Lung (tissue), 12 donors: Measurements from ENCODE around the gene FAM83B. TPM values are rescaled to one million over a fixed set of nuclear protein-coding genes. Genes with fewer than 3 reads are reported as not detected.

ENCODE experiments used
- ATAC-seq: fragments of 200-7000 bp; cut with Tn5 transposase; one replicate; pipeline ENCODE4 v1.9.1; 2020; ENCODE audit warnings: moderate number of reproducible peaks; ENCODE audit not compliant: insufficient read depth, low FRiP score
- DNase-seq, 3 donors: peaks; one replicate each; pipeline ENCODE4 v3.0.0-alpha.2; 2013 to 2017
- H3K27ac ChIP-seq, 2 donors: one replicate each; pipeline ENCODE4 v1.5.1; 2013; ENCODE audit warnings: mild to moderate bottlenecking in 2 of 2, moderate library complexity in 2 of 2, control low read depth in 1 of 2, inconsistent platforms in 1 of 2, low read depth in 1 of 2, low read length in 1 of 2
- H3K27me3 ChIP-seq, 3 donors: one replicate each; pipeline ENCODE4 v1.5.1; 2013; ENCODE audit warnings: low read length in 2 of 3; ENCODE audit not compliant: control insufficient read depth in 3 of 3, insufficient read depth in 3 of 3
- H3K36me3 ChIP-seq, 4 donors: one replicate each; pipeline ENCODE4 v1.5.1; 2013; ENCODE audit warnings: low read length in 4 of 4, mild to moderate bottlenecking in 1 of 4, moderate library complexity in 1 of 4; ENCODE audit not compliant: control insufficient read depth in 4 of 4, insufficient read depth in 4 of 4
- H3K4me1 ChIP-seq, 5 donors: one replicate each; pipeline ENCODE4 v1.5.1; 2013; ENCODE audit warnings: low read length in 5 of 5, mild to moderate bottlenecking in 2 of 5, moderate library complexity in 1 of 5; ENCODE audit not compliant: control insufficient read depth in 5 of 5, insufficient read depth in 5 of 5
- H3K4me3 ChIP-seq: one replicate; pipeline ENCODE4 v1.5.1; 2013; ENCODE audit warnings: mild to moderate bottlenecking, control low read depth, moderate library complexity
- H3K9ac ChIP-seq, 2 donors: one replicate each; pipeline ENCODE4 v1.5.1; 2013; ENCODE audit warnings: low read length in 2 of 2, control low read depth in 1 of 2; ENCODE audit not compliant: insufficient read depth in 1 of 2
- H3K9me3 ChIP-seq, 4 donors: one replicate each; pipeline ENCODE4 v1.5.1; 2013; ENCODE audit warnings: low read length in 3 of 4, mild to moderate bottlenecking in 1 of 4, moderate library complexity in 1 of 4; ENCODE audit not compliant: control insufficient read depth in 4 of 4, insufficient read depth in 3 of 4
- WGBS, 2 donors: extraction: QIAGEN DNeasy Blood & Tissue Kit; methylation state at CpG; one replicate each; pipeline ENCODE4 v1.1.7; 2013; 5-methylcytosine and 5-hydroxymethylcytosine counted together
- polyA plus RNA-seq, 2 donors: library from polyadenylated mRNA; stranded (reverse); fragments of 200-250 nt; gene quantifications; one replicate each; pipeline ENCODE4 v1.2.1, GENCODE V29; 2013
- total RNA-seq, 2 donors: library from RNA; depleted of rRNA in 1 of 2; stranded (reverse); fragments of >200 nt in 1 of 2; gene quantifications; one replicate each; pipeline ENCODE4 v1.2.1, GENCODE V29; 2014 to 2021
- TF ChIP-seq, protein P1 (sequence below): IDR thresholded peaks from 2 replicates; pipeline ENCODE4 v1.5.1; 2012; ENCODE audit warnings: mild to moderate bottlenecking; ENCODE audit errors: control extremely low read depth, extremely low read depth
- donor health status: control.
- donor health status: control.
- donor health status: Bipolar disorder and iron deficiency.
- donor health status: healthy.
- donor health status: DM: yes; HTN: yes; CAD: no.

FAM83B gene
- total and polyA plus RNA-seq, 4 donors = 0.04 to 4.4 (median 0.49) TPM

DNA sequence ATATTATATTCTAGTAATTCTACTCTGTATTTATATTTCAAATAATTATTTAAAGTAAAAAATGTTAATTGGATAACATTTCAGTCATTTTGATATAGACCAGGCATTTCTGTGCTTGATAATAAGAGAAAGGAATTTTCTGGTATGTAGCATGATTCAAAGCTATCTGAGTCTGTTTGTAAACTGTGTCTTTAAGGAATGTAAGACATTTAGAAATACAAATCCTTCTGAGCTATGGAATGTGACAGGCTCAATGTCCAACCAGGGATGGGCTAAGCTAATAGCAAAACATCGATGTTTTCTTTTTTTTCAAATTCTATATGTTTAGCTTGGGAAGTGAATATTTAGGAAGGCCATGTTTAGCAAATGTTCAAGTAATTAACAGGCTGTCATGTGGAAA is 41.5 kb upstream of the FAM83B start:
- no peak overlapping the region for H3K9ac ChIP-seq
- WGBS, 2 donors = 49 to 67% methylated on average over 1 of the region's 1 CpG
- H3K27ac ChIP-seq = no peak overlapping the region
- no peak overlapping the region for H3K4me3 ChIP-seq
- peak in 2 of 3 donors; percentile 20 to 32 for DNase-seq
- no peaks in the 10 kb centered on the region for H3K9me3 ChIP-seq
- no peaks in the 10 kb centered on the region for H3K36me3 ChIP-seq
- peaks cover 0 to 6% (median 4%) of the 10 kb centered on the region in 5 donors for H3K4me1 ChIP-seq
- no peak for ATAC-seq
- peaks cover 0 to 4% (median 0%) of the 10 kb centered on the region in 3 donors for H3K27me3 ChIP-seq
- TF ChIP-seq, protein P1, sequence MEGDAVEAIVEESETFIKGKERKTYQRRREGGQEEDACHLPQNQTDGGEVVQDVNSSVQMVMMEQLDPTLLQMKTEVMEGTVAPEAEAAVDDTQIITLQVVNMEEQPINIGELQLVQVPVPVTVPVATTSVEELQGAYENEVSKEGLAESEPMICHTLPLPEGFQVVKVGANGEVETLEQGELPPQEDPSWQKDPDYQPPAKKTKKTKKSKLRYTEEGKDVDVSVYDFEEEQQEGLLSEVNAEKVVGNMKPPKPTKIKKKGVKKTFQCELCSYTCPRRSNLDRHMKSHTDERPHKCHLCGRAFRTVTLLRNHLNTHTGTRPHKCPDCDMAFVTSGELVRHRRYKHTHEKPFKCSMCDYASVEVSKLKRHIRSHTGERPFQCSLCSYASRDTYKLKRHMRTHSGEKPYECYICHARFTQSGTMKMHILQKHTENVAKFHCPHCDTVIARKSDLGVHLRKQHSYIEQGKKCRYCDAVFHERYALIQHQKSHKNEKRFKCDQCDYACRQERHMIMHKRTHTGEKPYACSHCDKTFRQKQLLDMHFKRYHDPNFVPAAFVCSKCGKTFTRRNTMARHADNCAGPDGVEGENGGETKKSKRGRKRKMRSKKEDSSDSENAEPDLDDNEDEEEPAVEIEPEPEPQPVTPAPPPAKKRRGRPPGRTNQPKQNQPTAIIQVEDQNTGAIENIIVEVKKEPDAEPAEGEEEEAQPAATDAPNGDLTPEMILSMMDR = no peak

DNA sequence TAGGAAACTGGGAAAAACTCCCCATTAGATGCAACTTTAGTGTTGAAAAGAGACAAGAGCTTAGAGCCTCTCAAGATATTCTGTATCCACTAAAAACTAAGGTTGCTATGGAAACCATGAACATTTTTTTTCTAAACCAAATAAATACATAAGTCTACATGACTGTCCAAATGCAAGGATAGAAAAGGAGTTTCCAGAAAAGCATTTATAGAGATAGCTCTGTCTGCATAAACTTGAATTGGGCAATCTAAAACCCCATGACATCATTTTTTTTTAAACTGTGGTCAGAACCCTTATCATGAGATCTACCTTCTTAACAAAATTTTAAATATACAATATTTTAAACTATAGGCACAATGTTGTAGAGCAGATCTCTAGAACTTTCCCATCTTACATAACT is 36.4 kb upstream of the FAM83B start:
- no peak for ATAC-seq
- H3K9me3 ChIP-seq = no peaks in the 10 kb centered on the region

DNA sequence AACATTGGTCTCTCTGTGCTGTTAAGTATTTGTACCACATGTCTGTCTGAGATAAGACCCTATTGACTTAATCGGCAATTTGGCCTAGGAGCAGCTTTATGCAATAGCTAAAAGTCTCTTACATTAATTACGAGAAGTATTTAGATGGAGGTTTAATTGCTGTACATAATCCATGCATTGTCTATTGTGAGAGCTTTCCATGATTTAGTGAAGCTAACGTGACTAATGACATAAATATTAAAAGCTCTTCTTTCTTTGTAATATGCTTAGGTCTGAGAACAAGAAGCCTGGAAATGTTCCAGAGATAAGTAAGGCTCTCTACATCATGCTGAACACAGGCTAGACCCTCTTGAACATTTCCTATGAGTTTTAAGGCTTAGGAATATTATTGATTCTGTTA is 32.7 kb upstream of the FAM83B start:
- TF ChIP-seq, protein P1 = no peak
- Histone ChIP-seq H3K27ac (no peak overlapping the region), H3K4me1 (no peaks in the 10 kb centered on the region), H3K4me3 (no peak overlapping the region), H3K9me3 (no peaks in the 10 kb centered on the region), H3K9ac (no peak overlapping the region), H3K27me3 (peaks cover 0 to 4% (median 0%) of the 10 kb centered on the region in 3 donors), H3K36me3 (no peaks in the 10 kb centered on the region)
- DNase-seq (peak in 2 of 3 donors; percentile 21 to 23), ATAC-seq (no peak)
- 62 to 70% methylated on average over 3 of the region's 3 CpGs for WGBS, 2 donors

More for the DNA sequence above, 36.4 kb upstream of the FAM83B start:
- Histone ChIP-seq H3K9ac (no peak overlapping the region), H3K36me3 (no peaks in the 10 kb centered on the region), H3K4me3 (no peak overlapping the region), H3K27me3 (peaks cover 0 to 8% (median 0%) of the 10 kb centered on the region in 3 donors), H3K27ac (no peak overlapping the region), H3K4me1 (peaks cover 0 to 6% (median 0%) of the 10 kb centered on the region in 5 donors)
- TF ChIP-seq, protein P1 = no peak
- DNase-seq = no peak

DNA sequence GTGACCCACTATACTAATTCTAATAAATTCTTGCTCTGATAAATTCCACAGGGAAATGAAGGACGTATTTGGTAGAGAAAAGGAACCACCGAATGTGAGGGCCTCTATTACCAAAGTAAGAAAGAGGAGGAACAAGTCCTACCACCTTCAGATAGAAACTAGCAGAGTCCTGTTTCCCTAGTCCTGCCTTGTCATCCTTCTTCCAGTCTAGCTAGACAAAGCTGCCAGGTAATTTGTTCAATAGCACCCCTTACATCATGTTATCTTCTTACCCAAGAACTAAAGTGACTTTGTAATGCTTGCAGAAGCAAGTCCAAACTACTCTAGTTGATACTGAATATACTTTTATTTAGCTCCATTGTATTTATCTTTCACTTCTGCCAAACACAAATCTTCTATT is 29.3 kb upstream of the FAM83B start:
- H3K4me3 ChIP-seq = no peak overlapping the region
- H3K27me3 ChIP-seq = no peaks in the 10 kb centered on the region
- no peak overlapping the region for H3K27ac ChIP-seq
- H3K36me3 ChIP-seq = no peaks in the 10 kb centered on the region
- DNase-seq (no peak), ATAC-seq (no peak)
- H3K9me3 ChIP-seq = no peaks in the 10 kb centered on the region
- H3K9ac ChIP-seq = no peak overlapping the region
- 71 to 83% methylated on average over 2 of the region's 2 CpGs for WGBS, 2 donors
- TF ChIP-seq, protein P1 = no peak
- no peaks in the 10 kb centered on the region for H3K4me1 ChIP-seq
